SK-N-SH (cell line): ENCODE data around the gene POLE3. TPM values are rescaled to one million over a fixed set of nuclear protein-coding genes. Genes with fewer than 3 reads are reported as not detected.

Experiments
- CTCF ChIA-PET: fragments of 300-600, 350-600 bp; formaldehyde crosslinking; extraction: SDS; loops from one replicate; lab custom pipeline; 2021; lab: Yijun Ruan, JAX
- POLR2A ChIA-PET: fragments of 350-600 bp; sonication (Branson Sonifier 250); formaldehyde crosslinking; extraction: SDS; loops from one replicate; lab custom pipeline; 2020; ENCODE audit warnings: antibody characterized with exemption, inconsistent platforms; lab: Yijun Ruan, JAX
- DNase-seq: peaks from one replicate; pipeline ENCODE4 v3.0.0; 2012
- H2AFZ ChIP-seq: fragments of 200-600 bp; sonication (generic); 2 replicates; pipeline ENCODE4 v1.8.1; 2016; ENCODE audit warnings: antibody characterized with exemption, mild to moderate bottlenecking, low read depth
- H3F3A ChIP-seq: fragments of 200-600 bp; sonication (generic); replicated peaks from 2 replicates; pipeline ENCODE3; 2016; ENCODE audit warnings: antibody characterized with exemption, mild to moderate bottlenecking; ENCODE audit not compliant: insufficient read depth
- H3K27ac ChIP-seq, 2 experiments: fragments of 200-500 bp in 1 of 2; fragments of 200-600 bp in 1 of 2; sonication (Bioruptor generic) in 1 of 2; sonication (generic), shearing (Covaris generic) in 1 of 2; 2 replicates each; pipeline versions ENCODE4 v1.5.1 to v1.6.1; 2014 to 2016; ENCODE audit warnings: low read depth in 2 of 2, inconsistent platforms in 1 of 2, low read length in 1 of 2, mild to moderate bottlenecking in 1 of 2, mixed read lengths in 1 of 2
- H3K27me3 ChIP-seq: fragments of 200-600 bp; sonication (generic), shearing (Covaris generic); 2 replicates; pipeline ENCODE4 v1.6.1; 2016; ENCODE audit warnings: mixed run types; ENCODE audit not compliant: insufficient read depth
- H3K36me3 ChIP-seq, 2 experiments: fragments of 200-500 bp in 1 of 2; fragments of 200-600 bp in 1 of 2; sonication (Bioruptor generic) in 1 of 2; sonication (generic) in 1 of 2; replicated peaks in 1 of 2; 2 replicates each; pipeline versions ENCODE3 to v1.5.1; 2014 to 2016; ENCODE audit warnings: low read length in 1 of 2, mild to moderate bottlenecking in 1 of 2; ENCODE audit not compliant: insufficient read depth in 2 of 2, control insufficient read depth in 1 of 2
- H3K4me1 ChIP-seq, 2 experiments: fragments of 200-500 bp in 1 of 2; fragments of 200-600 bp in 1 of 2; sonication (Bioruptor generic) in 1 of 2; sonication (generic), shearing (Covaris generic) in 1 of 2; 2 replicates each; pipeline versions ENCODE4 v1.5.1 to v1.6.1; 2014 to 2016; ENCODE audit warnings: low read depth in 1 of 2, low read length in 1 of 2, mixed run types in 1 of 2; ENCODE audit not compliant: insufficient read depth in 2 of 2, control insufficient read depth in 1 of 2
- H3K4me2 ChIP-seq: fragments of 200-600 bp; sonication (generic), shearing (Covaris generic); 2 replicates; pipeline ENCODE4 v1.6.1; 2017; ENCODE audit warnings: mixed run types
- H3K4me3 ChIP-seq, 2 experiments: fragments of 200-500 bp in 1 of 2; fragments of 200-600 bp in 1 of 2; sonication (Bioruptor generic) in 1 of 2; sonication (generic), shearing (Covaris generic) in 1 of 2; 2 replicates each; pipeline versions ENCODE4 v1.5.1 to v1.8.1; 2014 to 2016; ENCODE audit warnings: low read depth in 2 of 2, inconsistent platforms in 1 of 2, low read length in 1 of 2, mild to moderate bottlenecking in 1 of 2, mixed read lengths in 1 of 2, moderate library complexity in 1 of 2
- H3K79me2 ChIP-seq: fragments of 200-600 bp; sonication (generic); 2 replicates; pipeline ENCODE4 v1.8.1; 2017; ENCODE audit warnings: mild to moderate bottlenecking; ENCODE audit not compliant: insufficient read depth
- H3K9ac ChIP-seq: fragments of 200-600 bp; sonication (generic); 2 replicates; pipeline ENCODE4 v1.6.1; 2017; ENCODE audit warnings: mixed run types
- H3K9me2 ChIP-seq: fragments of 200-600 bp; sonication (generic); 2 replicates; pipeline ENCODE4 v1.6.1; 2017; ENCODE audit warnings: mixed run types
- H3K9me3 ChIP-seq: fragments of 200-600 bp; sonication (generic); 2 replicates; pipeline ENCODE4 v1.6.1; 2017; ENCODE audit warnings: mixed run types, mild to moderate bottlenecking, moderate library complexity
- H4K20me1 ChIP-seq: fragments of 200-600 bp; sonication (generic); 2 replicates; pipeline ENCODE4 v1.6.1; 2017; ENCODE audit warnings: mild to moderate bottlenecking, mixed run types; ENCODE audit not compliant: insufficient read depth
- CTCF ChIP-seq: fragments of 200-600 bp; sonication (generic); IDR thresholded peaks from 2 replicates; pipeline ENCODE4 v1.6.1; 2017; ENCODE audit warnings: antibody characterized with exemption, mild to moderate bottlenecking, moderate library complexity
- ELF1 ChIP-seq: IDR thresholded peaks from 2 replicates; pipeline ENCODE4 v1.4.0; 2012
- EP300 ChIP-seq, 2 experiments: IDR thresholded peaks; 2 replicates each; pipeline versions ENCODE4 v1.4.0 to v1.6.1; 2012; ENCODE audit warnings: borderline replicate concordance in 1 of 2, low read depth in 1 of 2, low read length in 1 of 2
- EZH2phosphoT487 ChIP-seq: fragments of 200-600 bp; sonication (generic); IDR thresholded peaks from 2 replicates; pipeline ENCODE4 v1.6.1; 2017; ENCODE audit warnings: low read depth, mixed run types, mild to moderate bottlenecking, antibody characterized with exemption, moderate library complexity, borderline replicate concordance
- FOSL2 ChIP-seq: IDR thresholded peaks from 2 replicates; pipeline ENCODE4 v1.4.0; 2012; ENCODE audit warnings: low read depth, mild to moderate bottlenecking, moderate library complexity, borderline replicate concordance
- FOXJ3 ChIP-seq: sonication (generic); formaldehyde crosslinking; IDR thresholded peaks from 2 replicates; pipeline ENCODE4 v1.5.1; 2020; ENCODE audit warnings: mild to moderate bottlenecking, missing genetic modification reagents
- GABPA ChIP-seq: IDR thresholded peaks from 2 replicates; pipeline ENCODE4 v1.4.0; 2012; ENCODE audit warnings: low read depth, mild to moderate bottlenecking
- GATA2 ChIP-seq: sonication (generic); formaldehyde crosslinking; IDR thresholded peaks from 2 replicates; pipeline ENCODE4 v1.5.0; 2020; ENCODE audit warnings: mild to moderate bottlenecking, missing genetic modification reagents
- IRF3 ChIP-seq: fragments of 150-350 bp; IDR thresholded peaks from 2 replicates; pipeline ENCODE4 v1.6.1; 2016; ENCODE audit warnings: mild to moderate bottlenecking, low read depth, low read length
- MEF2A ChIP-seq: IDR thresholded peaks from 2 replicates; pipeline ENCODE4 v1.4.0; 2012; ENCODE audit warnings: low read depth, borderline replicate concordance
- MXI1 ChIP-seq: IDR thresholded peaks from 2 replicates; pipeline ENCODE4 v1.6.1; 2012; ENCODE audit warnings: mild to moderate bottlenecking, low read depth, low read length, improper control_type of control experiment
- NFIC ChIP-seq: IDR thresholded peaks from 2 replicates; pipeline ENCODE4 v1.4.0; 2012; ENCODE audit warnings: borderline replicate concordance
- POLR2AphosphoS5 ChIP-seq: IDR thresholded peaks from 2 replicates; pipeline ENCODE4 v1.6.1; 2012; ENCODE audit warnings: low read depth, low read length
- RAD21 ChIP-seq: IDR thresholded peaks from 2 replicates; pipeline ENCODE4 v1.6.1; 2012; ENCODE audit warnings: mild to moderate bottlenecking, low read length
- REST ChIP-seq: IDR thresholded peaks from 2 replicates; pipeline ENCODE4 v1.6.1; 2012; ENCODE audit warnings: mild to moderate bottlenecking, low read depth, low read length, moderate library complexity
- RFX5 ChIP-seq: IDR thresholded peaks from 2 replicates; pipeline ENCODE4 v1.6.1; 2012; ENCODE audit warnings: mild to moderate bottlenecking, improper control_type of control experiment, low read length
- SIN3A ChIP-seq: IDR thresholded peaks from 2 replicates; pipeline ENCODE4 v1.6.1; 2012; ENCODE audit warnings: low read depth, mild to moderate bottlenecking, low read length, moderate library complexity, borderline replicate concordance
- SMC3 ChIP-seq: IDR thresholded peaks from 2 replicates; pipeline ENCODE4 v1.6.1; 2012; ENCODE audit warnings: low read depth, low read length, improper control_type of control experiment
- TAF1 ChIP-seq: IDR thresholded peaks from 2 replicates; pipeline ENCODE4 v1.6.1; 2012; ENCODE audit warnings: low read depth, mild to moderate bottlenecking, low read length, moderate library complexity, borderline replicate concordance
- TEAD4 ChIP-seq: IDR thresholded peaks from 2 replicates; pipeline ENCODE4 v1.4.0; 2012; ENCODE audit warnings: mild to moderate bottlenecking, borderline replicate concordance; ENCODE audit not compliant: insufficient read depth
- USF2 ChIP-seq: fragments of 150-350 bp; IDR thresholded peaks from 2 replicates; pipeline ENCODE4 v1.6.1; 2017; ENCODE audit warnings: antibody characterized with exemption, low read length, low read depth, borderline replicate concordance
- YY1 ChIP-seq: IDR thresholded peaks from 2 replicates; pipeline ENCODE4 v1.4.0; 2012; ENCODE audit warnings: low read depth, mild to moderate bottlenecking
- ZBTB33 ChIP-seq: IDR thresholded peaks from 2 replicates; pipeline ENCODE4 v1.4.0; 2012; ENCODE audit warnings: low read depth, borderline replicate concordance
- WGBS: methylation state at CpG from one replicate; pipeline ENCODE4 v1.1.6; 2017; ENCODE audit warnings: low lambda C conversion rate; 5-methylcytosine and 5-hydroxymethylcytosine counted together
- polyA plus RNA-seq, 3 experiments: library from polyadenylated mRNA; depleted of rRNA; stranded (reverse); fragments of >200 nt; gene quantifications; 2 replicates each; pipeline ENCODE4 v1.2.3, GENCODE V29; 2012

The POLE3 gene
- polyA plus RNA-seq, 1 of the 3 experiments (the other 2 are of a cell fraction): 40.1 TPM

GRCh38 chr9:113446323-113446740 is 35.9 kb upstream of the POLE3 start (continued):
- TF ChIP-seq IRF3 (no peak), EP300 (IDR thresholded peaks at IDR 0.05; ENCODE audit: borderline replicate concordance in 1 of 2, low read depth in 1 of 2, low read length in 1 of 2) (no peak), CTCF (peak; percentile 77), YY1 (no peak), SMC3 (peak; percentile 95), ELF1 (no peak), NFIC (no peak), TAF1 (no peak), USF2 (no peak), SIN3A (no peak), MEF2A (no peak), GATA2 (CRISPR knock-in tag) (no peak), FOSL2 (no peak), EZH2phosphoT487 (no peak), MXI1 (no peak), RAD21 (peak; percentile 94), POLR2AphosphoS5 (no peak), FOXJ3 (CRISPR knock-in tag) (no peak)

- no peak overlapping the region for H3K27ac ChIP-seq
- no peaks in the 10 kb centered on the region for H3K36me3 ChIP-seq
- no peak overlapping the region for H3K4me2 ChIP-seq
- H4K20me1 ChIP-seq: no peaks in the 10 kb centered on the region
- H3K9ac ChIP-seq: no peak overlapping the region
- no peak for DNase-seq
- 83% methylated on average over 2 of the region's 2 CpGs for WGBS
- ChIA-PET CTCF (interaction anchor here (1.5 to 9.9 kb wide), 5 partner anchors 8 to 210 kb away, joined by 3 to 449 read pairs (median 19); partner anchors contain the start of gene ALAD), POLR2A (no interaction called here)
- H3K9me3 ChIP-seq: no peaks in the 10 kb centered on the region
- no peak overlapping the region for H3K4me3 ChIP-seq
- no peaks in the 10 kb centered on the region for H3K79me2 ChIP-seq
- no peaks in the 10 kb centered on the region for H3K9me2 ChIP-seq
- H3K4me1 ChIP-seq: no peaks in the 10 kb centered on the region
- no peak overlapping the region for H2AFZ ChIP-seq
- H3F3A ChIP-seq: no peaks in the 10 kb centered on the region
- H3K27me3 ChIP-seq: no peaks in the 10 kb centered on the region
- TF ChIP-seq USF2: no peak
- no peak for TF ChIP-seq GABPA
- no peak for TF ChIP-seq ZBTB33
- TF ChIP-seq REST: no peak
- no peak for TF ChIP-seq TAF1
- no peak for TF ChIP-seq TEAD4
- TF ChIP-seq RFX5: no peak
Measured at GRCh38 chr9:113444736-113445135, 34.3 kb upstream of the POLE3 start.
